Suppressor macrophage treated with lipopolysaccharide for 1 hour (primary cell): ENCODE measurements around the gene TLX2.
A peak's percentile ranks its signal among the peaks of the same experiment; 100 is the strongest.

Experiments
- DNase-seq, 3 donors: peaks; one replicate each; pipeline ENCODE4 v3.0.0-alpha.2; 2020 to 2022

TLX2 gene

GRCh38 chr2:74497777-74498499 lies 16.3 kb upstream of the TLX2 start:
- DNase-seq: peak in 1 of 3 donors; percentile 30

DNA sequence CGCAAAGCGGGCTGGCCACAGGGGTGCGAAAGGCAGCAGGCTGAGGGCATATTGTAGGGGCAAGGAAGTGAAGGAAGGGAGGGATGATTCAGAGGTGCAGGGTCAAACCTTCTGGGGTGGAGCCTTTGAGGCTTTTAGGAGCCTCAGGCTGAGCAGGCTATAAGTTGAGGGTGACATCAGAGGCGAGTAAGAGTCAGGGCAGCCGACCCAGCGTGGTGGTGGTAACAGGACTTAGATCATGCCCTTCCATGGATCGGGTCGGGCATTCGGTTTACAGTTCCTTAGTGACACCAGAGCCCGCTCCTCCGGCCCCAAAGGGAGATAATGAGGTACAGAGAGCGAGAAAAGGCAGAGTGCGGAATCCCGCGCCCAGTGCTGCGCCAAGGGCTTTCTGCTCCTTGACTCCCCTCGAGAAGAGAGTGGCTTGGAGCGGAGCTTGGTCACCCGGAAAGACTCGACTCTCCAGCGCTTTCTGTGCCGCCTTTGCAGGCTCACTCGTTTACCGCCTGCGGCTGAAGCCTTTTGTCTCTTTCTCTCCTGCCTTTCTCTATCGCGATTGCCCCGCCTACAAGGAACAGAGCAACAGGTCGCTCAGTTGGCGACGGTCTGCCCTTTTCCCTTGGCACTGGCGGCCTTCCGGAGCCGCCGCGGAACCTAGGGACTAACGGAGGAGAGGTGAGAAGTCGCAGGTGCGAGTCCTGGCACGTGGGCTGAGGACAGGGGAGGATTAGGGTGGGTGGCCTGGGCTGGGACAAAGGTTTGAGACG lies 15.6 kb upstream of the TLX2 start:
- DNase-seq: peak; percentile 71 to 83 (median 81)

GRCh38 chr2:74499267-74499939 lies 14.8 kb upstream of the TLX2 start, which contains the start of gene LBX2:
Gene LBX2, minus strand, starts transcription at chr2:74499603. Its CDS starts 66 bp downstream, at chr2:74499537.
- peak in 2 of 3 donors; percentile 30 to 53 for DNase-seq

GRCh38 chr2:74499940-74500577 lies 14.2 kb upstream of the TLX2 start:
- DNase-seq: no peak

- DNase-seq: no peak
These were observed 13.7 kb upstream of the TLX2 start for GRCh38 chr2:74500578-74500946.

GRCh38 chr2:74501335-74502071 lies 12.7 kb upstream of the TLX2 start:
- DNase-seq: no peak

DNA sequence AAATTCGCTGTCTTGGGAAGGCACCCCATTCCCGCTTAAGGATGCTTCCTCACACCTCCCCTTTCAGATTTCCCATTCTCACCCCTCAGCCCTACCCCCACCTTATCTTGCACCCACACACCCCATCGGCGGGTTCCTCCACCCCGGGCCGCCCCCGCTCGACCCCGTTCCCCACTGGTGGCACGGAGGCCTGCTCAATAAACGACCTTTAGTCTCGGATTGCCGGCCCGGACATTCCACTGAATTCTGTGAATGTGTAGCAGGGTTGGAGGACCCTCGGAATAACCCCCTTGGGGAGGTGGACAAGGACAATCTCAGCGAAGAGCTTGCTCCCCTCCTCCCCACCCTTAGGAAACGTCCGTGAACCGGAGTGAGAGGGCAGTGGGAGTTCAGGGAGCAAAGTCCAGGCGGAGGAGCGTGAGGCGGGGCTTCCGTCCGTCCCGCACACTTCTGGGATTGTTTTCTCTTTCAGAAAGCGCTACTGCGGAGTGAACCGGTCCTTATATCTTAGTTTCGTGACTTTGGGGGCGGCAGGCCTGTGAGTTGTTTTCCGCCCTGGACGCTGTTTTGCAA lies 12.0 kb upstream of the TLX2 start:
- peak in 2 of 3 donors; percentile 34 to 55 for DNase-seq

DNA sequence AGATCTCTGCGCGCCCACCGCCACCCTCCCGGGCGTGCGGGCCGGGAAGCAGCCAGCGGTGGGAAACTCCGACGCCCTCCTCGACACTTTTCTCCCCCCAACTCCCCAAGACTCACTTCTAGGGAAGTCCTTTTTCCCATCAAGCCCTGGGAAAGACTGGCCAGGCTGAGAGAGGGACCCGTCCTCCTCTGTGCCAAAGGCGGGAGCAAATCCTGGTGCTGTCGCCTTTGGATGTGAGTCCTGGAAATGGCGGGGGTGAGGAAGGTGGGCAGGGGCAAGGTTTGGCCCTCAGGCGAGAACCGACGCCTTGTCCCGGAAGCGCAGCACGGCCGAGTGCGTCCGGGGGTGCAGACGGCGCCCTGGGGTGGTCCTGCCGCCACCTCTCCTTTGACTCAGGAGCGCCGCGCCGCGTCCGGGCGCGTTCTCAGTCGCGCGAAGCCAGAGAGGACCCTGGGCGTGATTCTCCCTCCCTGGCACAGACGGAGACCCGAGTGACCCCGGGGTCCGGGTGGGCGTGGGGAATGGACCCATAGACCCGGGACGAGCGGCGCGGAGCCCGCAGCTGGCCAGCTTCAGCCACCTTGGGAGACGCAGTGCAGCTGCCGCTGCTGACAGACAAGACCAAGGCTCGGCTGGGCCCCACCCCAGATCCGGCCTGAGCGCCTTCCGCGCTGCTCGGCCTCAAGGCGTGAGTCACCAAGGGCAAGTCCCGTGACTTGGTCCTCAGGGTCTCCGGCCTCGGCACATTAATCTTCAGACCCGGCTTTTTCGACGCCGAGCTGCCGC lies 11.3 kb upstream of the TLX2 start:
- peak; percentile 86 to 88 (median 86) for DNase-seq

GRCh38 chr2:74503506-74504475 lies 10.5 kb upstream of the TLX2 start:
- DNase-seq: no peak

GRCh38 chr2:74504591-74504990 lies 9.7 kb upstream of the TLX2 start:
- DNase-seq: no peak

DNA sequence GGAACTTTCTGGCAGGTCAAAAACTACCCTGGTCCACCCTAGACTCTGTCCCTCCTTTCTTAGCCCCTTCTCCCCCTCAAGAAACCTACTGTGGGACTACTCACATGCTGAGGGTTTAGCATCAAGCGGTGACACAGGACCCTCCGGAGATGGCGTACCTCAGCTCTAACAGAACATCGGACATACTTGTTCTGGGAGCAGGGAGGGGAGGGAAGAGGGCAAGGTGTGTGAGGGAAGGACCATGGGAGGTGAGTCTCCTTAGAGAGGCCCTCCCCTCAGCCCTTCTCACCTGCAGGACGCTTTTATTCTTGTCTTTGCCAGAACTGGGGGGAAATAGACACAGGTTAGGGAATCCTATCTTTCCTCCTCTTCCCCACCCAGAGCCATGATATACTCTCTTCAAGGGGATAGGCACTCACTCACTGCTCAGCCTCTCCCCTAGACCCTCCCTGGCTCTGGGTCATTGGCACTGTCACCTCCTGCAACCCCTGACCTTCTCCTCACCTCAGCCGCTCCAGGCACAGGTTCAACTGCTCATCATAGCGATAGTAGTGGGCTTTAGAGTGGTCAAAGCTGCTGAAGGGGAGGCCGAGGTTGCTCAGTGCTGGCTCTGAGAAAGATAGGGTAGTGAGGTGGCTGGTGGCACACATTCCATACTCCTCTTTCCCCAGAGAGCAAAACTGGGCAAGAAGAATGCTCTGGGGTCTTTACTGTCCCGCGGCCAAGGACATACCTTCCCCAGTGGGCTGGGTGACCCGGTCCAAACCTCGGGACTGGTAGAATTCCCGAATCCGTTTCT lies 8.6 kb upstream of the TLX2 start:
- DNase-seq: no peak

GRCh38 chr2:74507145-74507925 lies 6.9 kb upstream of the TLX2 start, which contains the start of gene PCGF1:
Gene PCGF1, minus strand, starts transcription at chr2:74507695. Its CDS starts 27 bp downstream, at chr2:74507668.
- peak; percentile 99 for DNase-seq

DNA sequence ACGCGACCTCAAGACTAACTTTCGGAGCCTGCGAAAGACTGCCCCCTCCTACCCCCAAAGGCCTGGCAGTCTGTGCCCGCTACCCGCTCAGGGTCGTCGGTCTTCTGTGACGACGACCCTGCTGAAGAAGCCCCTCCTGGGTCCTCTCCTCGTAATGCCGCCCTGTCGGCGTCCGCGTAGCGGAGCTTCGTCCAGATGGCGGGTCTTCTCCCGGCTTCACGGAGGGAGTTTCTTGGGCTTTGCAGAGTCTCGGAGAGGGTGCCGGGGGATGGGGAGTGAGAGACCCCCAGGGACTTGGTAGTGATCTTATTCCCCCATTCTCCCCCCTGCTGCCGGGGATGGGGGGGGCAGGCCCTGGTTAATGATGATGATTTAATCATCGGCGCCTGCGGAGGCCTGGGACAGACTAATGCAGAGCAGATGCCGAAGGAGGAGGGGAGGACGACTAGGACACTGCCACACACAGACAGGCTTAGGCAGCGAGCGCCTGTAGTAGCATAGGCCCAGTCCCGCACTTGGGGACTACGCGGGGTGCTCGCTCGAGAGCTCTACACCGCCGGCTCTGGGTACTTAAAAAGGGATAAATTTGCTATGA lies 6.2 kb upstream of the TLX2 start:
- peak in 2 of 3 donors; percentile 10 for DNase-seq

DNA sequence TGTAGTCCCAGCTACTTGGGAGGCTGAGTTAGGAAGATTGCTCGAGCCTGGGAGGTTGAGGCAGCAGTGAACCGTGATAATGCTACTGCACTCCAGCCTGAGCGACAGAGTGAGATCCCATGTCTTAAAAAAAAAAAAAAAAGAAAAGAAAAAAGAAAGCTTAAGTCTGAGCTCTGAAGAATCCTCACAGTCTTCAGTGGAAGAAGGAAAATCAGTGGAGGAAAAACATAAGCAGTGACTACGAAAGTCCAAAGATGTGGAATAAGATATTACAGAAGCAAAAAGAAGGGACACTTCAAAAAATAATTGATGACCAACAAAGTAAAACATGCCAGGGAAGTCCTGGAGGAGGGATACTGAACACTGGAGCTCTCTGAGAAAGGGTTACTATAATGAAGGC lies 4.0 kb upstream of the TLX2 start:
- no peak for DNase-seq

- peak in 1 of 3 donors; percentile 11 for DNase-seq
These were observed 2.9 kb upstream of the TLX2 start for GRCh38 chr2:74511104-74511989.
